ENCODE results near the gene RGP1.

DNA sequence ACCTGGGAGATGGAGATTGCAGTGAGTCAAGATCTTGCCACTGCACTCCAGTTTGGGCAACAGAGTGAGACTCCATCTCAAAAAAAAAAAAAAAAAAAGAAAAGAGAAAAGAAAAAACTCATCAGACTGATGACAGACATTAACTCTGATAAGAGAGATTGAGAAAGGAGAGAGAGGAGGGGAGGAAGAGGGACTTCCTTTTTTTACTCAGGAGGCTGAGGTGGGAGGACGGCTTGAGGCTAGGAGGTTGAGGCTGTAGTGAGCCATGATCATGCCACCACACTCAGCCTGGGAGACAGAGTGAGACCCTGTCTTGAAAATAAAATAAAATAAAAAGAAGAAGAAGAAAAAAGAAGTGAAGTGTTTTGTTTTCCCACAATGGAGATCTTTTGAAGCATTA, 14.7 kb downstream of the RGP1 start:
- TF ChIP-seq, protein P1, sequence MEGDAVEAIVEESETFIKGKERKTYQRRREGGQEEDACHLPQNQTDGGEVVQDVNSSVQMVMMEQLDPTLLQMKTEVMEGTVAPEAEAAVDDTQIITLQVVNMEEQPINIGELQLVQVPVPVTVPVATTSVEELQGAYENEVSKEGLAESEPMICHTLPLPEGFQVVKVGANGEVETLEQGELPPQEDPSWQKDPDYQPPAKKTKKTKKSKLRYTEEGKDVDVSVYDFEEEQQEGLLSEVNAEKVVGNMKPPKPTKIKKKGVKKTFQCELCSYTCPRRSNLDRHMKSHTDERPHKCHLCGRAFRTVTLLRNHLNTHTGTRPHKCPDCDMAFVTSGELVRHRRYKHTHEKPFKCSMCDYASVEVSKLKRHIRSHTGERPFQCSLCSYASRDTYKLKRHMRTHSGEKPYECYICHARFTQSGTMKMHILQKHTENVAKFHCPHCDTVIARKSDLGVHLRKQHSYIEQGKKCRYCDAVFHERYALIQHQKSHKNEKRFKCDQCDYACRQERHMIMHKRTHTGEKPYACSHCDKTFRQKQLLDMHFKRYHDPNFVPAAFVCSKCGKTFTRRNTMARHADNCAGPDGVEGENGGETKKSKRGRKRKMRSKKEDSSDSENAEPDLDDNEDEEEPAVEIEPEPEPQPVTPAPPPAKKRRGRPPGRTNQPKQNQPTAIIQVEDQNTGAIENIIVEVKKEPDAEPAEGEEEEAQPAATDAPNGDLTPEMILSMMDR (conservative IDR thresholded peaks at IDR 0.05; ENCODE audit: low read length) = no peak
- no peak for TF ChIP-seq EZH2phosphoT487 (IDR thresholded peaks at IDR 0.05; ENCODE audit: borderline replicate concordance, low read depth, low read length)
